Activated CD8-positive, alpha-beta memory T cell treated with anti-CD3 and anti-CD28 coated beads, Interleukin-2, amount 50 U/mL, for 1 hour (primary cell): ENCODE results near the gene FAM135A.
"Not testable (repeated sequence)": the region's sequence is repeated elsewhere in the genome, so short reads cannot be mapped to it uniquely, and the experiment has no call there.

Source experiments
- DNase-seq: peaks from one replicate; pipeline ENCODE4 v3.0.0-alpha.2; 2020; ENCODE audit errors: extremely low read depth

Gene FAM135A

DNA sequence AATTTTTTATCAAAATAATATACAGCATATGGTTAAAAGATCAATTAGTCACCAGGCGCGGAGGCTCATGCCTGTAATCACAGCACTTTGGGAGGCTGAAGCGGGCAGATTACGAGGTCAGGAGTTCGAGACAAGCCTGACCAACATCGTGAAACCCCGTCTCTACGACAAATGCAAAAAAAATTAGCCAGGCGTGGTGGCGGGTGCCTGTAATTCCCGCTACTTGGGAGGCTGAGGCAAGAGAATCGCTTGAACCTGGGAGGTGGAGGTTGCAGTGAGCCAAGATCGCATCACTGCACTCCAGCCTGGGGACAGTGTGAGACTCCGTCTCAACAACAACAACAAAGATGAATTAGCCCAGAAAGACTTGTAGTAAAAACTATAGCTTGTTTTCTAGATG, 46.4 kb downstream of the FAM135A start:
- DNase-seq = not testable (repeated sequence)

DNA sequence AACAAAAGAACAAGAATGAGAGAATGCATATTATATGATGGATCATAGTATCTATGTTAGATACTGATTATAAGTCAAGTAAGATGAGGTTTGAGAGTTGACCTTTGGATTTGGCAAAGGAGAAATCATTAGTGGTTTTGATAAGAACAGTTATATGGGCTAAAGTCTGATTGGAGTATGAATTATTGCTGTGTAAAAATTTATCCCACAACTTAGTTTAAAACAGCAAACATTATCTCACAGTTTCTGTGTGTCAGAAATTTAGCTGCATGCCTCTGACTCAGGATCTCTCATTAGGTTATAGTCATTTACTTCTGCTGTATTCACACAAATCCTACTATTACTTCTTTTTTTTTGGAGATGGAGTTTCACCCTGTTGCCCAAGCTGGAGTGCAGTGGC, 56.7 kb downstream of the FAM135A start:
- no peak for DNase-seq

DNA sequence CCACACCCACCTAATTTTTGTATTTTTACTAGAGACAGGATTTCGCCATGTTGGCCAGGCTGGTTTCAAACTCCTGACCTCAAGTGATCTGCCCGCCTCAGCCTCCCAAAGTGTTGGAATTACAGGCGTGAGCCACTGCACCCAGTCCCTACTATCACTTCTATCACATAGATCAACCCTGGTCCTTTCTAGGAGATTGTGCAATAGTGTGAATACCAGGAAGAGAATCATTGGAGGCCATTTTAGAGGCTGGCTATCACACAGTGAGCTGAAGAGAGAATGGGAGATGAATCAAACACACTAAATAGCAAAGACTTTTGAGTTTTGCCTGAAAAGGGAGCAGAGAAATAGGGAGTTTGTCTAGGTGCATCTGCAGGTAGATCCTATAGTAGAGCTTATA, 57.2 kb downstream of the FAM135A start:
- not testable (repeated sequence) for DNase-seq

DNA sequence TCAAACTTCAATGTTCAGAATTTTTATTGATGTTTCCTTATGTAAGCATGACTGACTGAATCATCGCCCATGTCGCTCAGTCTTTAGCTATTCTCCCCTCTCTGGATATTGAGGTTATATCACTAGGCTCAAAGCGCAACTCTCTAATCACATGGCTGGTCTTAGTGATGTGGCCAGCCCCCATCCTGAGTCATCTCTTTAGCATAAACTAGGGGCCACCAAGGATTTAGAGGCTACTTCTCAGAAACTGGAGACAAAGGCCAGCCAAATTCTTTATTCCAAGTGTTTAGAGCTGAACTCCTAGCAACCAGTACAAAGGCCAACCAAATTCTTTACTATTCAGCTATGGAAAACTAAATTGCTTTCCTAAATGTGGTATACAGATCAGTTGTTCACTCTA, 61.4 kb downstream of the FAM135A start:
- DNase-seq = no peak

DNA sequence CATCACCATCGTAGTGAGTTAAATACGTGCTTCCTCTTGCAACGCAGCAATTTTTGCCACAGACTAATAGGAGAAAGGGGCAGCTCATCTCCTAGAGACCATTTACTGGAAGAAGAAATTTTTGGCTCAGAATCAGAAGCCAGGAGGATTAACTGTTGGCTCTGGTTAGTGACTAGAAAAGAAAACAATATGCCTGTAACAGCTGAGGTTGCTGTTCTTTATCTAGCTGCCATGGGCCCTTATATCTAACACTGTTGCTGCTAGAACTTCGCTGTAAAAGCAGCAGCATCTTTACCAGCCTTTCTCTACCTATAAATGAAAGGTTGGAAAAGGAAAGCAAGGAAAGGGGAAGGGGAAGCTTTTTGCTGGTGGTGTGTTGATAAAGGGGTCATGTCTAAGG, 65.9 kb downstream of the FAM135A start:
- no peak for DNase-seq

DNA sequence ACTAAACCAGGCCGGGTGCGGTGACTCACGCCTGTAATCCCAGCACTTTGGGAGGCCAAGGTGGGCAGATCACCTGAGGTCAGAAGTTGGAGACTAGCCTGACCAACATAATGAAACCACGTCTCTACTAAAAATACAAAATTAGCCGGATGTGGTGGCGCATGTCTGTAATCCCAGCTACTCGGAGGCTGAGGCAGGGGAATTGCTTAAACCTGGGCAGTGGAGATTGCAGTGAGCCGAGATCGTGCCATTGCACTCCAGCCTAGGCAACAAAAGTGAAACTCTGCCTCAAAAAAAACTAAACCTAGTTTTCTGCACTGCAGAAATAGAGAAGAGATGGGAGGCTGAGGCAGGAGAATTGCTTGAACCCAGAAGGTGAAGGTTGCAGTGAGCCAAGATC, 73.3 kb downstream of the FAM135A start:
- DNase-seq = not testable (repeated sequence)

DNA sequence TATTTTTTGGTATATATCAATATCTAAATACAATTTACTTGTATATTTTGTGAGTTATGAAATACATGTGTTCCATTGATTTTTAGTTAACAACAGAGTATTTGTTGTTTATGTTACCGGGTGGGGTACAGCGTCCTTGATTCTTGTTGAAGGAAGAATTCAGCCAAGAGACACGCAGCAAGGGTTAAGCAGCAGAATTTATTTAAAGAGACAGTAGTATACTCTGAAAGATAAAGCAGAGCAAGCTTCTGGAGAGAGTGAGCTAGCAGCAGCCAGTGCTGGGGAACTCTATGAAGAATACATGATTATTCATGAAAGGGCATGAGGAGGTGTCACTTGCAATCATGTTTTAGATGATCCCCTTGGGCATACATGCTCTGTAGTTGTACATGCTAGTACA, 76.1 kb downstream of the FAM135A start:
- DNase-seq = no peak

DNA sequence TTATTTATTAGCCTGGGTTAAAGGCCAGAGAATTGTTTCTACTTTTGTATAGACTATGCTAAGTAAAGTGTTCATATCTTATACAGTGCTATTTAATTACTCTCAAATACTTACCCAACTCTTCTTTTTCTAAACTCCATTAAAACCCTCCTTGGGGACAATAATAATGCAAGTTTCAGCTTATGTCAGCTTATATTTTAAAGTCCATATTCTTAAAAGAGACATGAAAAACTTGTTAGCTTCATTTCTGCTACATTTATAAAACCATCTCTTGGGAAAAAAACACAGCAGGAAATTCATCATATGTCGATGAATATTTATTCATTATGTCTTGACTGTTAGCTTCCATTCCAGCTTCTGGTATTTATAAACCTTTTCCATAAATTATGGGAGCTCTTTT, 81.5 kb downstream of the FAM135A start:
- DNase-seq = no peak

DNA sequence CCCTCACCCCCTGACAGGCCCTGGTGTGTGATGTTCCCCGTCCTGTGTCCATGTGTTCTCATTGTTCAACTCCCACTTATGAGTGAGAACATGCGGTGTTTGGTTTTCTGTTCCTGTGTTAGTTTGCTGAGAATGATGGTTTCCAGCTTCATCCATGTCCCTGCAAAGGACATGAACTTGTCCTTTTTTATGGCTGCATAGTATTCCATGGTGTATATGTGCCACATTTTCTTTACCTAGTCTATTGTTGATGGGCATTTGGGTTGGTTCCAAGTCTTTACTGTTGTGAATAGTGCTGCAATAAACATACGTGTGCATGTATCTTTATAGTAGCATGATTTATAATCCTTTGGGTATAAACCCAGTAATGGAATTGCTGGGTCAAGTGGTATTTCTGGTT, 82.5 kb downstream of the FAM135A start:
- DNase-seq = not testable (repeated sequence)

DNA sequence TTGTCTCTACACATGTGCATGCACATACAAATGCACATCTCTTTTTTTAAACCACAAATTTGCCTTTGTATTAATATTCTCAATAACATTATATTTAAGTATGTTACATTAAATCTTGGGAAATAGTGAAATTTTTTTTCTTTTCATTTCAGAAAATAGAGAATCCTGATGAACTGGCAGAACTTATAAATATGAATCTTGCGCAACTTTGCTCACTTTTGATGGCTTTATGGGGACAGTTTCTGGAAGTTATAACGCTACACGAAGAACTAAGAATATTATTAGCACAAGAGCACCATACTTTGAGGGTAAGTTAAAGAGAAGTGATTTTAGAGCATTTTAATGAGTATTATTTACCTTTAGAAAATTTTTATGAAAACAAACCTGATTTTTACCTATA, 89.2 kb downstream of the FAM135A start:
- no peak for DNase-seq

DNA sequence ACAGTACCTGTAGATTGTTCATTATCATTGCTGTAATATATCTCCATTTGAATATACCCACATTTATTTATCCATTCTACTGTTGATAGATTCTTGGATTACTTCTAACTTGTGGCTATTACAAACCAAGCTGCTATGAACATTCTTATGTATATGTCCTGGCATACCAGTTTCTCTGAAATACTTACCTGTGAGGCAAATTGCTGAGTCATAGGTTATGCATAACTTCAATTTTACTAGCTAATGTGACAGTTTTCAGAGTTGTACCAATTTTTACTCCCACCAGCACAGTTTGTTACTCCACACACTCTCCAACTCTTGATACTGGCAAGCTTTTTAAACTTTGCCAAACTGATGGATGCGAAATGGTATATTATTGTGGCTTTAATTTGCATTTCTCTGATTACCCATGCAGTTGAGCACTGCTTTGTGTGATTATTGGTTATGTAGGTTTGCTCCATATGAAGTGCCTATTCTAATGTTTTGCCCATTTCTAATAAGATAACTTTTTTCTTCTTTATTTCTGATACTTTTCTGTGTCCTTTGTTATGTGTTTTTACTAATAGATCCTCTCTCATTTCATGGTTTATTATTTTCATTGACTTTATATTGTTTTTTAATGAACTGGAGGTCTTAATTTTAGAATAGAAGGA, 90.6 kb downstream of the FAM135A start:
- no peak for DNase-seq

DNA sequence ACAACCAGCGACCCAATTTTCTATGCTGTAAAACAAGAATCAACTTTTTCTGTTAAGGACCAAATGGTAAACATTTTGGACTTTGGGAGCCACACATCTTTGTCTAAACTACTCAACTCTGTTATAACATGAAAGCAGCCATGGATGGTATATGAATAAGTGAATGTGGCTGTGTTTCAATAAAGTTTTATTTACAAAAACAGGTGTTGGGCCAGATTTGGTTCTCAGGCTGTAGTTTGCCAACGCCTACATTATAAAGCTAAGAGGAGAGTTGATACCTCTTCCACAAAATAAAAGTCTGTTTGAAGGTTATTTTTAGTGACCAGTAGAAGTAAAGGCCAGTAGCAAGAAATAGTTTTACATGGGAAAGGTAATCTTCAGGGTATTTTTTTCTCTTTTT, 93.0 kb downstream of the FAM135A start:
- DNase-seq = no peak

DNA sequence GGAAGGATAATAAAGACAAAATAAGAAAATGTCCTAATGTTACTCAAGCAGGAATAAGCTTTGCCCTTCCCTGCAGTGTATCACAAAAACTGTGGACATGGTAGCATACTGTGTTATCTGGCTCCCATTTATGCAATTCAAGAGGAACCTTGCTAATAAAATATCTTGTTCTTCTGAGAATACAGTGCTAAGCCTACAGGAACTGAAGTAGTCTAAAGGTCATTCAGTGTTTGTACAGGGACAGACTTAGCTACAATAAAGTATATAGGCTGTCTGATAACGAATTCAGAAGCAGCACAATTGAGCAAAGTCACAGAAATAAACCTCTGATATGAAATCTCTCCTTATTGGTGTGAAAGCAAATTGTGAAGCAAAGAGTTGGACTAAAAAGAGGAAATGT, 93.9 kb downstream of the FAM135A start:
- no peak for DNase-seq

DNA sequence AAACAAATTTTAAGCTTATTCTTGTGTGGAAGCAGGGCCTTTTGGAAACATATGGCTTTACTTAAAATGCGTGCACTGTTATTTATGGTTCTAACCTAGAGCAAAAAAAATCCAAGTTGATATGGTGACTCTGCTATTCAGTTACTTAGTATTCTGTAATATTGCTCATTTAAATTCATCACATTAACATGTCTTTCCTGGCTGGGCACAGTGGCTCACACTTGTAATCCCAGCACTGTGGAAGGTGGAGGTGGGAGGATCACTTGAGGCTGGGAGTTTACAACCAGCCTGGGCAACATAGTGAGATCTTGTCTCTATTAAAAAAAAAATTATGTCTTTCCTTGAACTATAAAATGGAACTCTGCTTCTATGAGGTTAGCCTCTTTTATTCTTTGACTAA, 95.6 kb downstream of the FAM135A start:
- no peak for DNase-seq

DNA sequence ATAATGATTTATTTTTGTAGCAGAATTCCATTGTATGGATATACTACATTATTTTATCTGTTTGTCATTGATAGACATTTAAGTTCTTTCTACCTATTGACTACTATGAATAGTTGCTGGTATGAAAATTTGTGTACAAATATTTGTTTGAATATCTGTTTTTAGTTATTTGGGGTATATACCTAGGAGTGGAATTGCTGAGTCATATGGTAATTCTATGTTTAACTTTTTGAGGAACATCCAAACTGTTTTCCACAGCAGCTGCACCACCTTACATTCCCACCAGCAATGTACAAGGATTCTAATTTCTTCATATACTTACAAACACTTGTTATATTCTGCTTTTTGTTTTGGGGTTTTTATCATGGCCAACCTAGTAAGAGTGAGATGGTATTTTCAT, 97.3 kb downstream of the FAM135A start:
- no peak for DNase-seq

DNA sequence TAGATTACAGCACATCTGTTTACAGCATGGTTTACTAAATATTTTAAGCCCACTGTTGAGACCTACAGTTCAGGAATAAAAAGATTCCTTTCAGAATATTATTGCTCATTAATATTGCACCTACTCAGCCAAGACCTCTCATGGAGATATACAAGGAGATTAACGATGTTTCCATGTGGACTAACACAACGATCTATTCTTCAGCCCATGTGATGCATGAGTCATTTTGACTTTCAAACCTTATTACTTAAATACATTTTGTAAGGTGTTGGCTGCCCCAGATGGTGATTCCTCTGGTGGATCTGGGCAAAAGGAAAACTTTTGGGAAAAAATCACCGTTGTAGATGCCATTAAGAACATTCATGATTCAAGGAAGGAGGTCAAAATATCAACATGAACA, 105.4 kb downstream of the FAM135A start:
- DNase-seq = no peak

DNA sequence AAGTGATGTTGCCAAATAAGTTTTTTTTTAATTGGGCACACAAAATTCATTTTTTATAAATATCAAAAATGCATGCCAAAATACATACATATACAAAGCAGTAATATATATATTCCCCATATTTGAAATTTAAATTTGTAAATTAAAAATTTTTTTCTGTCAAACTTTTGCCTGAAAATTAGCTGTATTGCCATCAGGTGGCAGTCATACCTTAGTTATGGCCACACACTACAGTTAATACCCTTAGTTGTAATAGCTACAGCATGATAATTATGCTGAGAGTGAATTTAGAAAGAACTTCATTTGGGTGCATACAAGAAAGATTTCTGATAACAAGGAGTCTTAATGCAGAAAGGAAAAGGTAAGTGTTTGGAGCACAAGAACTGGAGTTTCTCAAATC, 107.3 kb downstream of the FAM135A start:
- DNase-seq = no peak

DNA sequence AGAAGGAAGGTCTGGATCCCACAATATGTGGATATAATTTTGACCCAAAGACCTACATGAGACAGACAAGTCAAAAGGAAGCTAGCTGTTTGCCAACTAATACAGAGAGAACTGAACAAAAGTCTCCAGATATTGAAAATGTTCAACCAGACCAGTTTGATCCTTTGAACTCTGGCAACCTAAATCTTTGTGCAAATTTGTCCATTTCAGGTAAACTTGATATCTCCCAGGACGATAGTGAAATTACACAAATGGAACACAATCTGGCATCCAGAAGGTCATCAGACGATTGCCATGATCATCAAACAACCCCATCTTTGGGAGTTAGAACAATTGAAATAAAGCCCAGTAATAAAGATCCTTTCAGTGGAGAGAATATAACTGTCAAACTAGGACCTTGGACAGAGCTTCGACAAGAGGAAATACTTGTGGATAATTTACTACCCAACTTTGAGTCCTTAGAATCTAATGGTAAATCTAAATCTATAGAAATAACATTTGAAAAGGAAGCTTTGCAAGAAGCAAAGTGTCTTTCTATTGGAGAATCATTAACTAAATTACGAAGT, 111.5 kb downstream of the FAM135A start:
- DNase-seq = no peak

DNA sequence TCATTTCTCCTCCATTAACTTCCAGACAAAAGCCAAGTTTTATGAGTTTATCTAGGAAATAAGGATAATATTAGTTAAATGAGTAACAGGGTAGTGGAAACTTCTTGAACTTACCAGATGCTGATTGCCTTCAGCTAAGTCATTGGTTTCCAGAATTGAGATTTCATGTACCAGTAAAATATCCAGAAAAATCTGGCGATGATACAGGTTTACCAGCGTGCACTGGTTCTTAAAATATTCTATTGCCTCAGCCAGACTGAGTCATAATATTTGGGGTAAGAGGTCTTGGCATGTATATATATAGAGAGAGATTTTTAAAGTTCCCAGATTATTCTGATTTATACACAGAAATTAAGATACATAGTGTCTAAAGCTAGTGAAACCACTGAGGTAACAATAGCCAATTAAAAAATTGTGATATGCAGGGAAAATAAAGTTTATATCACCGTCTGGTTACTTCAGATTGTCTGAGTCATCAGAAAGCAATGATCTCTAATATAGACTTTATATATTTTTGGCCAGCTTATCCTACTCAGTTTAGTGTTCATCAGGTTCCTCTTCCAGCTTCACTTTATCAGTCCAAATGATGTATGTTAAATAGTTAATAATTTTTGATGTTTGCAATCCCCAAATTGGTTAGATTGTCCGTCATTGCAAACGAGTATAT, 113.9 kb downstream of the FAM135A start:
- DNase-seq = no peak

DNA sequence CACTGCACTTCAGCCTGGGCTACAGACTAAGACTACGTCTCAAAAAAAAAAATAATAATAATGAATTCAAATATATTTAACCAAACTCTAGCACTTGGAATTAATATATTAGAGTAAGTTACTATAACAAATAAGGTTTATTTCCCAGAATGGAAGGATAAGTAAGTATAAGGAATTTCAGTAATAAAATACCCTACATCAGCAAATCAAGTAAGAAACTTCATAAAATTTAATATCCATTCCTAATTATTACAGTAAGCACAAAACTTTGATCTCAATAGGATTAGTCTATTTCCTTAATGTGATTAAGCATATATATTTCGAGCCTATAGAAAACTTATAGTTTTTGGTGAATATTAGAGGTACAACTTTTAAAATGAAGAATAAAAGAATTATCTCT, 116.7 kb downstream of the FAM135A start:
- DNase-seq = no peak

DNA sequence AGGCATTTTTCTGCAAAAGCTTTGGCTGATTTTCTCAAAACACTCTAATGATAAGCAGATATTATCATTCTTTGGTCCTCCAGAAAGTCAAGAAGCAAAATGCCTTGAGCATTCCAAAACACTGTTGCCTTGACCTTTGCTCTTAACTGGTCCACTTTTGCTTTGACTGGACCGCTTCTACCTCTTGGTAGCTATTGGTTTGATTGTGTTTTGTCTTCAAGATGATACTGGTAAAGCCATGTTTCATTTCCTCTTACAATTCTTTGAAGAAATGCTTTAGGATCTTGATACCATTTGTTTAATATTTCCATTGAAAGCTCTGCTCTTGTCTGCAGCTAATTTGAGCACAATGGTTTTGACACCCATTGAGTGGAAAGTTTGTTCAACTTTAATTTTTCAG, 117.8 kb downstream of the FAM135A start:
- no peak for DNase-seq

DNA sequence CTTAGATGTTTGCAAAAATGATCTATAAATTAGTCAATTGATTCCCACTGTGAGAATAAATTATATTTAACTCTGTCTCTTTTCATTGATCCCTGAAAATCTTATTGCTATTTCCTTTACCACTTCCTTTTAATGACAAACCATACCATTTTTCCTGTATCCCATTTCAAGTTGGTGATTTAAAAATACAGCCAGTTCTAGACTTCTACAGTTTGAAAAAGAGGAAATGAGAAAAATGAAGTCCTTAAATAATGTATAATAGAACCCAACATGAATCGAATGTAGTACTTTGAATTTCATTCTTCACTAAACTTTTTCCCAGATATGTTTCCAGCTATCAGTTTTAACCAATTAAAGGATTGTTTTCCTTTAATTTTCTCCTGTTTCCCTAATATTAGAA, 124.0 kb downstream of the FAM135A start:
- DNase-seq = no peak

DNA sequence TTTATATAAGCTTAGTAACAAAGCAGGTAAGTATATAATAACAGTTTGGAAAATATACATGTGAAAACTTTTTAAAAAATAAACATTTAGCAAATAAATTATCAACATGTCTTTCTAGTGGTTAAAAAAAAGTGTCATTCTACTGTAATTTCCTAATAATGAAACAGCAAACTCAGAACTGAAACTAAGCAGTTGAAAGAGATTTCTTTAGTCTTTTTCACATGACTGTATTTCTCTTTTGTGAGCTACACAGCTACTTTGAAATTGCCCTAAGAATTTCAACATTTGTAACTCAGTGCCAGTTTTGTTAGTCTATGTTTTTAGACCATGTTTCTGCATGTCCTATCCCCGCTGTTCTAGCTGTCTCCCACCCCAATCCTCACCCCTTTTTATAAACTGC, 125.1 kb downstream of the FAM135A start:
- no peak for DNase-seq

DNA sequence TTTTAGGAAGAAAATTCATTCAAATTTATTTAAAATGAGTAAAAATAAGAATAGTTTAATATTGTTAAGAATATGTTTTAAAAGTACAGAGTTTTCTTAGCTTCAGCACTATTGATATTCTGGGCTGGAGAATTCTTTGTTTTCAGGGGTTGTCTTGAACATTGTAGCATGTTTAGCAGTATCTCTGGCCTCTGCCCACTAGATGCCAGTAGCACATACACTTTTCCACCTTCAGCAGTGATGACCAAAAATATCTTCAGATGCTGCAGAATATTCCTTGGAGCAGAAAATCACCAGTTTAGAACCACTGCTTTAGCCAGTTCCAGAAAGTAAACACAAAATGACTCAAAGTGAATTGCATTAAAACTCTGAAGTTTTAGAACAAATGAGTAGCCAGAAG, 134.0 kb downstream of the FAM135A start:
- DNase-seq = no peak
